Fibroblast of lung (primary cell): Measurements from ENCODE around the gene HIGD2A.

ENCODE experiments used
- EZH2 ChIP-seq: IDR thresholded peaks from 2 replicates; pipeline ENCODE4 v1.5.1; 2012; ENCODE audit warnings: low read length, control low read depth, mild to moderate bottlenecking; ENCODE audit errors: missing control alignments
- TF ChIP-seq, protein P1 (sequence below), 2 donors: IDR thresholded peaks in 1 of 2; conservative IDR thresholded peaks in 1 of 2; 1 replicate in 1 of 2; 2 replicates in 1 of 2; pipeline ENCODE4 v1.5.1; 2011 to 2012; ENCODE audit warnings: low read length in 2 of 2, control low read depth in 1 of 2, inconsistent platforms in 1 of 2, low read depth in 1 of 2, mild to moderate bottlenecking in 1 of 2

DNA sequence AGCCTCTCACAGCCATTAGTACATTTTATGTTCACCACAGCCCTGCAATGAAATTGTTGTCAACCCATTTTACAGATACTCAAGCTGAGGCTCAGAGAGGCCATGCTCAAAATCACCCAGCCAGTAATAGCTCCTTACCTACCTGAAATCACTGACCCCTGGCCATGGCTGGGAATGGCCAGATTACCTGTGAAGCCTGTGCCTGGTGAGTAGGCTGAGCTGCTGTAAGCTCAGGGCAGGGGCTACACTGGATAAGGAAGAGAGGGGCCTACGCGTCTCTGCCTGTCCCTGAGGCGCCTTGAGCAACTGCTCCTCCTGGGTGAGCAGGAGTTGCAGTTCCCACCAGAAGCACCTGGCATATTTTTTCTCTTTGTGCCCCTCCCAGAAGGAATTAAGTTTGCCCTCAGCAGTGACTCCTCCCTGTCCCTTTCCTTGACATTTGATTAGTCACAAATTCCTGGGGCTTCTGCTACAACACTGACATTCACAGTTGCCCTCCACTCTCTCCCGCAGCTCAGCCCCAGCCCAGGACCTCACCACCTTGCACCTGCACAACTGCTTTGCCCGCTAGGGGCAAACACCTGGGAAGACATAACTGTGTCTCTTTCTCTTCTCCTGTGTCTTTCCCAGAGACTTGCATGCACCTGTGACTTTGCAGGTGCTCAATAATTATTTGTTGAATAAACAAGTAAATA is 22.1 kb downstream of the HIGD2A start:
- TF ChIP-seq, protein P1, sequence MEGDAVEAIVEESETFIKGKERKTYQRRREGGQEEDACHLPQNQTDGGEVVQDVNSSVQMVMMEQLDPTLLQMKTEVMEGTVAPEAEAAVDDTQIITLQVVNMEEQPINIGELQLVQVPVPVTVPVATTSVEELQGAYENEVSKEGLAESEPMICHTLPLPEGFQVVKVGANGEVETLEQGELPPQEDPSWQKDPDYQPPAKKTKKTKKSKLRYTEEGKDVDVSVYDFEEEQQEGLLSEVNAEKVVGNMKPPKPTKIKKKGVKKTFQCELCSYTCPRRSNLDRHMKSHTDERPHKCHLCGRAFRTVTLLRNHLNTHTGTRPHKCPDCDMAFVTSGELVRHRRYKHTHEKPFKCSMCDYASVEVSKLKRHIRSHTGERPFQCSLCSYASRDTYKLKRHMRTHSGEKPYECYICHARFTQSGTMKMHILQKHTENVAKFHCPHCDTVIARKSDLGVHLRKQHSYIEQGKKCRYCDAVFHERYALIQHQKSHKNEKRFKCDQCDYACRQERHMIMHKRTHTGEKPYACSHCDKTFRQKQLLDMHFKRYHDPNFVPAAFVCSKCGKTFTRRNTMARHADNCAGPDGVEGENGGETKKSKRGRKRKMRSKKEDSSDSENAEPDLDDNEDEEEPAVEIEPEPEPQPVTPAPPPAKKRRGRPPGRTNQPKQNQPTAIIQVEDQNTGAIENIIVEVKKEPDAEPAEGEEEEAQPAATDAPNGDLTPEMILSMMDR (conservative IDR thresholded peaks at IDR 0.05 in 1 of 2, IDR thresholded peaks at IDR 0.05 in 1 of 2; ENCODE audit: low read depth in 1 of 2, low read length in 2 of 2): no peak
- TF ChIP-seq EZH2: no peak
